ENCODE data around the gene WDR72.
"Not testable (repeated sequence)": the region's sequence is repeated elsewhere in the genome, so short reads cannot be mapped to it uniquely, and the experiment has no call there.

The WDR72 gene

GRCh38 chr15:53588773-53589172, 170.7 kb downstream of the WDR72 start:
- no peak for DNase-seq

GRCh38 chr15:53586799-53587198, 172.7 kb downstream of the WDR72 start:
- DNase-seq = peak; percentile 33

- DNase-seq = no peak
These were observed 177.9 kb downstream of the WDR72 start for GRCh38 chr15:53581513-53581912.

- DNase-seq = no peak
These were observed 179.1 kb downstream of the WDR72 start for GRCh38 chr15:53580366-53580765.

- no peak for DNase-seq
These were observed 182.6 kb downstream of the WDR72 start for GRCh38 chr15:53576841-53577240.

- DNase-seq = no peak
These were observed 186.4 kb downstream of the WDR72 start for GRCh38 chr15:53573091-53573490.

- DNase-seq = no peak
These were observed 189.5 kb downstream of the WDR72 start for GRCh38 chr15:53569751-53570480.

GRCh38 chr15:53566912-53567311, 192.6 kb downstream of the WDR72 start:
- DNase-seq = no peak

- no peak for DNase-seq
These were observed 193.7 kb downstream of the WDR72 start for GRCh38 chr15:53565721-53566120.

GRCh38 chr15:53564647-53565046, 194.8 kb downstream of the WDR72 start:
- no peak for DNase-seq

- DNase-seq = no peak
These were observed 195.8 kb downstream of the WDR72 start for GRCh38 chr15:53563627-53564026.

- DNase-seq = no peak
These were observed 199.8 kb downstream of the WDR72 start for GRCh38 chr15:53559364-53560277.

GRCh38 chr15:53558384-53558783, 201.1 kb downstream of the WDR72 start:
- no peak for DNase-seq

- DNase-seq = no peak
These were observed 204.2 kb downstream of the WDR72 start for GRCh38 chr15:53555226-53555625.

GRCh38 chr15:53549697-53550305, 209.7 kb downstream of the WDR72 start:
- DNase-seq = peak; percentile 64

GRCh38 chr15:53548236-53548635, 211.2 kb downstream of the WDR72 start:
- DNase-seq = no peak

GRCh38 chr15:53540626-53541300, 218.7 kb downstream of the WDR72 start:
- DNase-seq = not testable (repeated sequence)

- DNase-seq = no peak
These were observed 219.6 kb downstream of the WDR72 start for GRCh38 chr15:53539878-53540277.

- no peak for DNase-seq
These were observed 222.9 kb downstream of the WDR72 start for GRCh38 chr15:53536479-53537120.

GRCh38 chr15:53535886-53536285, 223.6 kb downstream of the WDR72 start:
- DNase-seq = no peak

- no peak for DNase-seq
These were observed 225.2 kb downstream of the WDR72 start for GRCh38 chr15:53534105-53534839.

GRCh38 chr15:53530761-53531160, 228.7 kb downstream of the WDR72 start:
- DNase-seq = no peak
